ENCODE results near the gene TXN2.

Gene TXN2

GRCh38 chr22:36486619-36487384 is 5.4 kb upstream of the TXN2 start:
- Histone ChIP-seq H3K9ac (ENCODE audit: low read depth in 1 of 2, low read length in 2 of 2) (no peak overlapping the region), H3K36me3 (ENCODE audit: control insufficient read depth in 2 of 2, insufficient read depth in 2 of 2, low read length in 2 of 2) (peaks cover 0 to 4% of the 10 kb centered on the region in 2 donors), H3K4me1 (ENCODE audit: control insufficient read depth in 2 of 2, insufficient read depth in 2 of 2, low read length in 2 of 2) (peaks cover 2 to 4% of the 10 kb centered on the region in 2 donors), H3K9me3 (ENCODE audit: control insufficient read depth in 2 of 2, low read length in 2 of 2) (no peaks in the 10 kb centered on the region), H3K27me3 (ENCODE audit: control insufficient read depth in 2 of 2, insufficient read depth in 2 of 2, low read length in 2 of 2) (no peaks in the 10 kb centered on the region), H3K27ac (ENCODE audit: low read depth in 2 of 2, low read length in 2 of 2) (no peak overlapping the region), H3K4me3 (ENCODE audit: low read length in 2 of 2) (no peak overlapping the region)

- Histone ChIP-seq H3K9ac (ENCODE audit: low read depth in 1 of 2, low read length in 2 of 2) (peak overlapping the region; percentile 87 to 92), H3K9me3 (ENCODE audit: control insufficient read depth in 2 of 2, low read length in 2 of 2) (no peaks in the 10 kb centered on the region), H3K27ac (ENCODE audit: low read depth in 2 of 2, low read length in 2 of 2) (peak overlapping the region; percentile 96 to 97), H3K4me1 (ENCODE audit: control insufficient read depth in 2 of 2, insufficient read depth in 2 of 2, low read length in 2 of 2) (peaks cover 12 to 15% of the 10 kb centered on the region in 2 donors), H3K4me3 (ENCODE audit: low read length in 2 of 2) (peak overlapping the region; percentile 89 to 98), H3K36me3 (ENCODE audit: control insufficient read depth in 2 of 2, insufficient read depth in 2 of 2, low read length in 2 of 2) (peaks cover 17 to 29% of the 10 kb centered on the region in 2 donors), H3K27me3 (ENCODE audit: control insufficient read depth in 2 of 2, insufficient read depth in 2 of 2, low read length in 2 of 2) (no peaks in the 10 kb centered on the region)
These were observed 473 bp downstream of the TXN2 start for GRCh38 chr22:36480941-36481392.

- no peaks in the 10 kb centered on the region for H3K27me3 ChIP-seq (ENCODE audit: control insufficient read depth in 2 of 2, insufficient read depth in 2 of 2, low read length in 2 of 2)
- H3K27ac ChIP-seq (ENCODE audit: low read depth in 2 of 2, low read length in 2 of 2) = no peak overlapping the region
- no peaks in the 10 kb centered on the region for H3K9me3 ChIP-seq (ENCODE audit: control insufficient read depth in 2 of 2, low read length in 2 of 2)
- peaks cover 34 to 44% of the 10 kb centered on the region in 2 donors for H3K36me3 ChIP-seq (ENCODE audit: control insufficient read depth in 2 of 2, insufficient read depth in 2 of 2, low read length in 2 of 2)
- H3K9ac ChIP-seq (ENCODE audit: low read depth in 1 of 2, low read length in 2 of 2) = no peak overlapping the region
- H3K4me1 ChIP-seq (ENCODE audit: control insufficient read depth in 2 of 2, insufficient read depth in 2 of 2, low read length in 2 of 2) = peaks cover 9 to 15% of the 10 kb centered on the region in 2 donors
- H3K4me3 ChIP-seq (ENCODE audit: low read length in 2 of 2) = no peak overlapping the region
These were observed 2.5 kb downstream of the TXN2 start for GRCh38 chr22:36478966-36479365.

- Histone ChIP-seq H3K27ac (ENCODE audit: low read depth in 2 of 2, low read length in 2 of 2) (no peak overlapping the region), H3K4me1 (ENCODE audit: control insufficient read depth in 2 of 2, insufficient read depth in 2 of 2, low read length in 2 of 2) (peaks cover 2 to 3% of the 10 kb centered on the region in 2 donors), H3K4me3 (ENCODE audit: low read length in 2 of 2) (no peak overlapping the region), H3K27me3 (ENCODE audit: control insufficient read depth in 2 of 2, insufficient read depth in 2 of 2, low read length in 2 of 2) (no peaks in the 10 kb centered on the region), H3K36me3 (ENCODE audit: control insufficient read depth in 2 of 2, insufficient read depth in 2 of 2, low read length in 2 of 2) (peaks cover 54 to 62% of the 10 kb centered on the region in 2 donors), H3K9ac (ENCODE audit: low read depth in 1 of 2, low read length in 2 of 2) (no peak overlapping the region), H3K9me3 (ENCODE audit: control insufficient read depth in 2 of 2, low read length in 2 of 2) (no peaks in the 10 kb centered on the region)
These were observed 6.1 kb downstream of the TXN2 start for GRCh38 chr22:36475341-36475740.

GRCh38 chr22:36472689-36473088 is 8.8 kb downstream of the TXN2 start:
- Histone ChIP-seq H3K4me1 (ENCODE audit: control insufficient read depth in 2 of 2, insufficient read depth in 2 of 2, low read length in 2 of 2) (peaks cover 8 to 9% of the 10 kb centered on the region in 2 donors), H3K4me3 (ENCODE audit: low read length in 2 of 2) (no peak overlapping the region), H3K27me3 (ENCODE audit: control insufficient read depth in 2 of 2, insufficient read depth in 2 of 2, low read length in 2 of 2) (no peaks in the 10 kb centered on the region), H3K36me3 (ENCODE audit: control insufficient read depth in 2 of 2, insufficient read depth in 2 of 2, low read length in 2 of 2) (peaks cover 51 to 54% of the 10 kb centered on the region in 2 donors), H3K27ac (ENCODE audit: low read depth in 2 of 2, low read length in 2 of 2) (peak overlapping the region in 1 of 2 donors; percentile 56), H3K9me3 (ENCODE audit: control insufficient read depth in 2 of 2, low read length in 2 of 2) (no peaks in the 10 kb centered on the region), H3K9ac (ENCODE audit: low read depth in 1 of 2, low read length in 2 of 2) (no peak overlapping the region)

GRCh38 chr22:36471341-36471821 is 10.1 kb downstream of the TXN2 start:
- Histone ChIP-seq H3K27ac (ENCODE audit: low read depth in 2 of 2, low read length in 2 of 2) (peak overlapping the region; percentile 46 to 62), H3K9me3 (ENCODE audit: control insufficient read depth in 2 of 2, low read length in 2 of 2) (no peaks in the 10 kb centered on the region), H3K4me3 (ENCODE audit: low read length in 2 of 2) (peak overlapping the region in 1 of 2 donors; percentile 22), H3K36me3 (ENCODE audit: control insufficient read depth in 2 of 2, insufficient read depth in 2 of 2, low read length in 2 of 2) (peaks cover 52% of the 10 kb centered on the region in 2 donors), H3K9ac (ENCODE audit: low read depth in 1 of 2, low read length in 2 of 2) (no peak overlapping the region), H3K4me1 (ENCODE audit: control insufficient read depth in 2 of 2, insufficient read depth in 2 of 2, low read length in 2 of 2) (peaks cover 9 to 12% of the 10 kb centered on the region in 2 donors), H3K27me3 (ENCODE audit: control insufficient read depth in 2 of 2, insufficient read depth in 2 of 2, low read length in 2 of 2) (no peaks in the 10 kb centered on the region)

GRCh38 chr22:36470994-36471331 is 10.5 kb downstream of the TXN2 start:
- H3K9me3 ChIP-seq (ENCODE audit: control insufficient read depth in 2 of 2, low read length in 2 of 2) = no peaks in the 10 kb centered on the region
- no peaks in the 10 kb centered on the region for H3K27me3 ChIP-seq (ENCODE audit: control insufficient read depth in 2 of 2, insufficient read depth in 2 of 2, low read length in 2 of 2)
- H3K9ac ChIP-seq (ENCODE audit: low read depth in 1 of 2, low read length in 2 of 2) = no peak overlapping the region
- peaks cover 50 to 51% of the 10 kb centered on the region in 2 donors for H3K36me3 ChIP-seq (ENCODE audit: control insufficient read depth in 2 of 2, insufficient read depth in 2 of 2, low read length in 2 of 2)
- H3K27ac ChIP-seq (ENCODE audit: low read depth in 2 of 2, low read length in 2 of 2) = peak overlapping the region; percentile 46 to 62
- H3K4me3 ChIP-seq (ENCODE audit: low read length in 2 of 2) = peak overlapping the region in 1 of 2 donors; percentile 22
- peaks cover 11 to 16% of the 10 kb centered on the region in 2 donors for H3K4me1 ChIP-seq (ENCODE audit: control insufficient read depth in 2 of 2, insufficient read depth in 2 of 2, low read length in 2 of 2)

- peaks cover 17 to 21% of the 10 kb centered on the region in 2 donors for H3K4me1 ChIP-seq (ENCODE audit: control insufficient read depth in 2 of 2, insufficient read depth in 2 of 2, low read length in 2 of 2)
- H3K27ac ChIP-seq (ENCODE audit: low read depth in 2 of 2, low read length in 2 of 2) = peak overlapping the region; percentile 62 to 67
- no peaks in the 10 kb centered on the region for H3K9me3 ChIP-seq (ENCODE audit: control insufficient read depth in 2 of 2, low read length in 2 of 2)
- peak overlapping the region in 1 of 2 donors; percentile 2 for H3K4me3 ChIP-seq (ENCODE audit: low read length in 2 of 2)
- peaks cover 44 to 46% of the 10 kb centered on the region in 2 donors for H3K36me3 ChIP-seq (ENCODE audit: control insufficient read depth in 2 of 2, insufficient read depth in 2 of 2, low read length in 2 of 2)
- H3K9ac ChIP-seq (ENCODE audit: low read depth in 1 of 2, low read length in 2 of 2) = peak overlapping the region; percentile 41 to 61
- no peaks in the 10 kb centered on the region for H3K27me3 ChIP-seq (ENCODE audit: control insufficient read depth in 2 of 2, insufficient read depth in 2 of 2, low read length in 2 of 2)
These were observed 11.1 kb downstream of the TXN2 start for GRCh38 chr22:36470162-36470993.

GRCh38 chr22:36469094-36469710 is 12.2 kb downstream of the TXN2 start:
- Histone ChIP-seq H3K4me1 (ENCODE audit: control insufficient read depth in 2 of 2, insufficient read depth in 2 of 2, low read length in 2 of 2) (peaks cover 24 to 30% of the 10 kb centered on the region in 2 donors), H3K27ac (ENCODE audit: low read depth in 2 of 2, low read length in 2 of 2) (peak overlapping the region in 1 of 2 donors; percentile 63), H3K9ac (ENCODE audit: low read depth in 1 of 2, low read length in 2 of 2) (peak overlapping the region; percentile 0 to 6), H3K9me3 (ENCODE audit: control insufficient read depth in 2 of 2, low read length in 2 of 2) (no peaks in the 10 kb centered on the region), H3K27me3 (ENCODE audit: control insufficient read depth in 2 of 2, insufficient read depth in 2 of 2, low read length in 2 of 2) (no peaks in the 10 kb centered on the region), H3K36me3 (ENCODE audit: control insufficient read depth in 2 of 2, insufficient read depth in 2 of 2, low read length in 2 of 2) (peaks cover 35 to 37% of the 10 kb centered on the region in 2 donors), H3K4me3 (ENCODE audit: low read length in 2 of 2) (no peak overlapping the region)

Measured in mucosa of rectum (tissue), 2 donors.